HFF-Myc (cell line): Measurements from ENCODE around the gene PPP4R1.
"Not testable (repeated sequence)": the region's sequence is repeated elsewhere in the genome, so short reads cannot be mapped to it uniquely, and the experiment has no call there.

Experiments used
- DNase-seq: peaks from one replicate; pipeline ENCODE4 v3.0.0-alpha.2; 2011; ENCODE audit warnings: low read depth; ENCODE audit errors: extremely low read depth
- H3K4me3 ChIP-seq: replicated peaks from 2 replicates; pipeline ENCODE4 v1.5.1; 2011; ENCODE audit warnings: low read depth, mild to moderate bottlenecking, control low read depth, low read length
- CTCF ChIP-seq: IDR thresholded peaks from 2 replicates; pipeline ENCODE4 v1.5.1; 2012; ENCODE audit warnings: mild to moderate bottlenecking, low read depth, low read length, control low read depth; ENCODE audit errors: missing control alignments

The PPP4R1 gene

GRCh38 chr18:9608728-9609127, 5.6 kb downstream of the PPP4R1 start:
- H3K4me3 ChIP-seq, result no peak overlapping the region
- no peak for TF ChIP-seq CTCF
- no peak for DNase-seq

- no peak for TF ChIP-seq CTCF
- H3K4me3 ChIP-seq, result no peak overlapping the region
- DNase-seq, result no peak
Observed at GRCh38 chr18:9608298-9608697, 6.1 kb downstream of the PPP4R1 start.

GRCh38 chr18:9607111-9607510, 7.2 kb downstream of the PPP4R1 start:
- H3K4me3 ChIP-seq, DNase-seq: not testable (repeated sequence)

- no peak for TF ChIP-seq CTCF
- no peak for DNase-seq
Observed at GRCh38 chr18:9606039-9606438, 8.3 kb downstream of the PPP4R1 start.

GRCh38 chr18:9604348-9604747, 10.0 kb downstream of the PPP4R1 start:
- DNase-seq, result no peak
- H3K4me3 ChIP-seq, result no peak overlapping the region
- TF ChIP-seq CTCF, result no peak

More at GRCh38 chr18:9606039-9606438, 8.3 kb downstream of the PPP4R1 start:
- H3K4me3 ChIP-seq, result no peak overlapping the region

GRCh38 chr18:9599328-9599727, 15.0 kb downstream of the PPP4R1 start:
- DNase-seq, result no peak
- TF ChIP-seq CTCF, result no peak

GRCh38 chr18:9597609-9598008, 16.8 kb downstream of the PPP4R1 start:
- TF ChIP-seq CTCF, result no peak
- no peak overlapping the region for H3K4me3 ChIP-seq
- DNase-seq, result no peak

More at GRCh38 chr18:9599328-9599727, 15.0 kb downstream of the PPP4R1 start:
- no peak overlapping the region for H3K4me3 ChIP-seq
